Tibial nerve (tissue), 4 donors: ENCODE measurements around the gene TMEM212.
A peak's percentile ranks its signal among the peaks of the same experiment; 100 is the strongest.

Experiments
- EP300 ChIP-seq, 2 donors: sonication (generic); formaldehyde crosslinking; IDR thresholded peaks; one replicate each; pipeline ENCODE4 v1.6.1; 2017; ENCODE audit warnings: antibody characterized with exemption in 2 of 2, mild to moderate bottlenecking in 1 of 2
- POLR2A ChIP-seq, 2 donors: fragments of 450-650 bp; IDR thresholded peaks; one replicate each; pipeline ENCODE4 v1.6.1; 2017; ENCODE audit warnings: antibody characterized with exemption in 2 of 2, mild to moderate bottlenecking in 2 of 2, moderate library complexity in 2 of 2
- TF ChIP-seq, protein P1 (sequence below), 5 experiments: fragments of 200-600 bp in 3 of 5; fragments of 450-650 bp in 2 of 5; sonication (generic) in 3 of 5; IDR thresholded peaks; one replicate each; pipeline ENCODE4 v1.5.1; 2016 to 2019; ENCODE audit warnings: antibody characterized with exemption in 5 of 5, mild to moderate bottlenecking in 3 of 5, moderate library complexity in 2 of 5

DNA sequence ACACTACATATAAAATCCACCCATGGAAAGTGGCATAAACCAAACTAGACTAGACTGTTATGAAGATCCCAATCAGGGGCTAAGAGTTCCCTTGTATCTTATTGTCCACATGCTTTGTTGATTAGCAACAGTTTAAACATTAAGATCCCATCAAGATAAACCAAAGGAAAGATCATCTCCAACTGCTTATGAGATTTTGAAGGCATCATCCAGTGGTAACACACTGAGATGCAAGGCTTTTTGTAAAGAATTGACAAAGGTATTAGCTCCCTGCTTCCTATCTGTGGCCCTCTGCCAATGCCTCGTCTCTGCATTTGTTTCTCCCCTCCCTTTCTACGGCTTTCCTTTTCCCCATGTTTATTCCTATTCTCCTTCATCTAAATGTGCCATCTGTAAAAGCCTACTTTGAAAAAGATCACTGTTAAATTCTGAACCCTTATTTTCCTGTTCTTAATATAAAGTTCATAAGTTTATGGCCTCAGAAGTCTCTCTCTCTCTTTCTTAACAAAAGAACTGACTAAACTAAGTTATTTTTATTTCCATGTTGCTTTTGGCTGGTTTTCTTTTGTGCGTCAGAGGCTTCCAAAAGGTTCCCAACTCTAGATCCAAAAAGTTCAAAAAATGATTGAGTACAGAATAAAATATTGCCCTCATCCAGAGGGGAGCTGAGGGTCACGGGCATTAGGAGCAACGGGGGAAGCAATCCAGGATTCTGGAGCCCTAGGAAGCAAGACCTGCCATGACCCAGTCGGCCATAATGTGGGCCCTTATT, 38.3 kb upstream of the TMEM212 start:
- TF ChIP-seq POLR2A (IDR thresholded peaks at IDR 0.05): no peak
- TF ChIP-seq, protein P1, sequence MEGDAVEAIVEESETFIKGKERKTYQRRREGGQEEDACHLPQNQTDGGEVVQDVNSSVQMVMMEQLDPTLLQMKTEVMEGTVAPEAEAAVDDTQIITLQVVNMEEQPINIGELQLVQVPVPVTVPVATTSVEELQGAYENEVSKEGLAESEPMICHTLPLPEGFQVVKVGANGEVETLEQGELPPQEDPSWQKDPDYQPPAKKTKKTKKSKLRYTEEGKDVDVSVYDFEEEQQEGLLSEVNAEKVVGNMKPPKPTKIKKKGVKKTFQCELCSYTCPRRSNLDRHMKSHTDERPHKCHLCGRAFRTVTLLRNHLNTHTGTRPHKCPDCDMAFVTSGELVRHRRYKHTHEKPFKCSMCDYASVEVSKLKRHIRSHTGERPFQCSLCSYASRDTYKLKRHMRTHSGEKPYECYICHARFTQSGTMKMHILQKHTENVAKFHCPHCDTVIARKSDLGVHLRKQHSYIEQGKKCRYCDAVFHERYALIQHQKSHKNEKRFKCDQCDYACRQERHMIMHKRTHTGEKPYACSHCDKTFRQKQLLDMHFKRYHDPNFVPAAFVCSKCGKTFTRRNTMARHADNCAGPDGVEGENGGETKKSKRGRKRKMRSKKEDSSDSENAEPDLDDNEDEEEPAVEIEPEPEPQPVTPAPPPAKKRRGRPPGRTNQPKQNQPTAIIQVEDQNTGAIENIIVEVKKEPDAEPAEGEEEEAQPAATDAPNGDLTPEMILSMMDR (IDR thresholded peaks at IDR 0.05): no peak
- peak; percentile 71 to 76 for TF ChIP-seq EP300 (IDR thresholded peaks at IDR 0.05)
